Measurements from ENCODE around the gene PTTG1. TPM values are rescaled to one million over a fixed set of nuclear protein-coding genes. Genes with fewer than 3 reads are reported as not detected.

The PTTG1 gene
- polyA plus RNA-seq, 1 donor: 26.3 TPM

GRCh38 chr5:160472482-160472881 is 50.8 kb downstream of the PTTG1 start:
- DNase-seq (ENCODE audit: low read depth): no peak

- DNase-seq (ENCODE audit: low read depth): no peak
Measured at GRCh38 chr5:160473681-160474080, 52.0 kb downstream of the PTTG1 start.

GRCh38 chr5:160474084-160474483 is 52.4 kb downstream of the PTTG1 start:
- DNase-seq (ENCODE audit: low read depth): no peak

- no peak for DNase-seq (ENCODE audit: low read depth)
Measured at GRCh38 chr5:160475864-160476438, 54.3 kb downstream of the PTTG1 start.

GRCh38 chr5:160477266-160477970 is 55.8 kb downstream of the PTTG1 start:
- DNase-seq (ENCODE audit: low read depth): no peak

GRCh38 chr5:160478163-160478562 is 56.5 kb downstream of the PTTG1 start:
- no peak for DNase-seq (ENCODE audit: low read depth)

Other genes with a start within 250 kb of the PTTG1 start
- 0.24 TPM for gene FABP6, start 192.3 kb upstream of the PTTG1 start, polyA plus RNA-seq (ENCODE audit: insufficient read length)
- gene CCNJL, start 109.3 kb upstream of the PTTG1 start, polyA plus RNA-seq (ENCODE audit: insufficient read length): 4.8 TPM
- 19.8 TPM for gene C1QTNF2, start 51.2 kb upstream of the PTTG1 start, polyA plus RNA-seq (ENCODE audit: insufficient read length)
- 10.9 TPM for gene FAM200C, start 21.8 kb upstream of the PTTG1 start, polyA plus RNA-seq (ENCODE audit: insufficient read length)
- 42.7 TPM for gene SLU7, start 2.8 kb upstream of the PTTG1 start, polyA plus RNA-seq (ENCODE audit: insufficient read length)

All from forelimb muscle (tissue), 1 donor.